Smooth muscle cell of the pulmonary artery (primary cell): ENCODE data around the gene TMEM41A. TPM values are rescaled to one million over a fixed set of nuclear protein-coding genes. Genes with fewer than 3 reads are reported as not detected.

Source experiments
- total RNA-seq: library from RNA; depleted of rRNA; stranded (reverse); fragments of >200 nt; gene quantifications from 2 replicates; pipeline ENCODE4 v1.2.3, GENCODE V29; 2014

TMEM41A gene
- 13.6 and 15.2 TPM in 2 replicates for total RNA-seq

DNA sequence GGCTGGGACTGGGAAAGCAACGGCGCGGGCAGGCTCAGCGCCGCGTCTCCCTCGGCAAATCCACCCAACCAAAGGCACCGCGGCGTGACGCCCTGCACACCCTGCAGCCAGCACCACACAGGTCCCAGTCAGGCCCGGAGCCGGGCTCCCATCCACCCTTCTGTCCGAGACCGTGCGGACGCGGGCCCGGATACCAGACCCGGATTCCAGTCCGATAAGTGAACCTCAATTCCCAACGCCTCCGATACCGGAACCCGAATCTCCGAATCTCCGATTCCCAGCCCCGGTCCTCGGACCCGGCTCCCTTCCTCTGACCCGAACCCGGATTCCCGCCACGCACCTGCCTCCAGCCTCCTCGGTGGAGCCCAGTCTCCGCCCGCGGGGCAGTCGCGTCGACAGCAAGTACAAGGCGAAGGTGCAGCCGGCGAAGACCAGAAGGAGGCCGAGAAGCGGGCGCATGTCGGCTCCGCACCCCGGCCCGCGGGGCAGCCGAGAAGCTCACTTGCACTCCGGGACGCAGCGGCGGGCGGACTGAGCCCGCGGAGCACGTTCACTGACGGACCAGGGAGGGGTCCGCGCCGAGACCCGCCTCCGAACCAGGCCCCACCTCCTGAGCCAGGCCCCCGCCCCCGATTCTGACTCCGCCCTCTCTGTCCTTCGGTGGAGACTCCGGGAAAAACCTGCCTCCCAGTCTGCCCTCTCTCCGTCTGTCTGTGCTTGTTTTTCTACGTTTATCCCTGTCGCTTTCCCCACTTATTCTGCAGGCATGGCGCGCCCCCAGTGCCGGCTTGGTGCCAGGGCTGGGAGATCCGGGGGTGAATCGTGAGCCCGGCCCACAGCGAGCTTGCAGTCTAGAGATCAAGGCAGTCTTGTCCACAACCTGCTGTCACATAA lies at the start of gene TMEM41A:
Gene TMEM41A, minus strand, starts transcription at position 533 of the 894 bp plus-strand sequence. Its CDS starts 74 bp downstream, at position 459.

Other genes starting within 250 kb of the TMEM41A start
- 4.0 and 6.4 TPM in 2 replicates for gene EHHADH, start 245.0 kb downstream of the TMEM41A start, total RNA-seq
- 15.5 and 17.1 TPM in 2 replicates for gene MAP3K13, start 135.9 kb downstream of the TMEM41A start, total RNA-seq
- gene LIPH, start 53.6 kb upstream of the TMEM41A start, total RNA-seq: 0.43 and 1.4 TPM in 2 replicates
- 28.2 and 36.8 TPM in 2 replicates for gene SENP2, start 87.3 kb upstream of the TMEM41A start, total RNA-seq